GM19397 (cell line): ENCODE results near the gene ZNRF1.
"Not testable (repeated sequence)": the region's sequence is repeated elsewhere in the genome, so short reads cannot be mapped to it uniquely, and the experiment has no call there.

Experiments
- ATAC-seq: cut with Tn5 transposase; IDR thresholded peaks from one replicate; pipeline ENCODE4 v1.9.1; 2021; ENCODE audit warnings: mild to moderate bottlenecking, moderate library complexity; ENCODE audit not compliant: unreplicated experiment

ZNRF1 gene

DNA sequence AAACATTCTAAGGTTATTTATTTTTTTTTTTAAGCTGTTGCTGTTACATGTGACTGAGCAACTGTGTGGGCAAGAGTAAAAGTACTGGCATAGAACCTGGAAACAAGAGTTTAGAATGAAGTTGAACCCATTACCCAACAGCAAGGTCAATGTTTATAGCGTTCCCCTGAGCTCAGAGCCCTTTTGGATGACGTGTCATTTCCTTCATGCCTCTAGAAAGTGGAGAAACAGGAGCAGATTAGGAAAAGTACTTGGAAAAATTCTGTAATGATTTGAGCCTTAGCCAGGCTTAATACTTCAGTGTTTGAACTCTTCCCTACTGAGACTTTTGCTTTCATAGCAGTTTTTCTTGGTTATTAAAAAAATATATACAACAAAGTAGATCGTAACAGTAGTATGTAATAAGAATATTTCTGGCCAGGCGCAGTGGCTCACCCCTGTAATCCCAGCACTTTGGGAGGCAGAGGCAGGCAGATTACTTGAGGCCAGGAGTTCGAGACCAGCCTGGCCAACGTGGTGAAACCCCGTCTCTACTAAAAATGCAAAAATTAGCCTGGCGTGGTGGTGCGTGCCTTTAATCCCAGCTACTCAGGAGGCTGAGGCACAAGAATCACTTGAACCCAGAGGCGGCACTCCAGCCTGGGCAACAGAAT lies 27.5 kb downstream of the ZNRF1 start:
- not testable (repeated sequence) for ATAC-seq

- ATAC-seq: no peak
Observed at GRCh38 chr16:75026892-75027391, 28.1 kb downstream of the ZNRF1 start.

DNA sequence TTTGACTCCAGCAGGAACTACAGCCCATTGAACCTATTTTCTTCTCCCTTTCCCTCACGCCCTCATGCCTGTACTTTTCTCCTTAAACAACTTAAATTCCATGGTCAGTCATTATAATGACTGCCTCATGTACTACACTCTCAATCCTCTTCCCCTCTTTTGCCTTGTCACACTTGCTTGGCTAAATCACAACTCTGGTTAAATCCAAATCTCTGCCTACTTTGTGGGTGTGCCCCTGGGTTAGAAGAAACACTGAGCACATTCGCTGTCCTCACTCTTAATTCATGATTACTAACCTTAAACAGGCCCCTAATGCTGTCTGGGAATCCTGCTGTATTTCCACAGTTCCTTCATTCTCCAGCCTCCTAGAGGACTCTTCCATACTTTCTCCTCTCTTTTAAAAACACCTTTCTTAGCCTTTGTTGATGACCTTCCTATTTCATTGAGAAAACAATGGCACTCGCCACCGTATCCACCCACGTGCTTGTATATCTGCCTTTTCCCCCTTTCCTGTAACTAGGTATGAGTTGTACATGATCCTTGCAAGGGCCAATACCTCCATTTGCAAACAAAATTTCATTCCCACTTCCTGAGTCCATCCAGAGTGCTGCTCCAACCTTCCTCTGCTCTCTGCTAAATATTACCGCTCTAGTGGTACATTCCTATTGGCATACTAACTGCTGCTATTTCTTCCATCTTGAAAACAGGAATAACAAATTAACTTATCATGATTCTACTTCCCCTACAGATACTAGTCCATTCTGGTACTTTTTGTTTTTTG lies 28.9 kb downstream of the ZNRF1 start:
- no peak for ATAC-seq

- ATAC-seq: no peak
Observed at GRCh38 chr16:75028544-75029135, 29.8 kb downstream of the ZNRF1 start.

DNA sequence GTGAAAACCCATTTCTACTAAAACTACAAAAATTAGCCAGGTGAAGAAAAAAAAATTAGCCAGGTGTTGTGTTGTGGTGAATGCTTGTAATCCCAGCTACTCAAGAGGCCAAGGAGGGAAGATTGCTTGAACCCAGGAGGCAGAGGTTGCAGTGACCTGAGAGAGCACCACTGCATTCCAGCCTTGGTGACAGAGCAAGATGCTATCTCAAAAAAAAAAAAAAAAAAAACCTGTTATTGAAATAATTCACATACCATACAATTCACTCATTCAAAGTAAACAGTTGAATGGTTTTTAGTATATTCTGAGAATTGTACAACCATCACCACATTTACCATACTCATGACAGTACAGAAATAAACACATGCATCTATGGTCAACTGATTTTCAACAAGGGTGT lies 31.0 kb downstream of the ZNRF1 start:
- no peak for ATAC-seq

- no peak for ATAC-seq
Observed at GRCh38 chr16:75032655-75033054, 33.8 kb downstream of the ZNRF1 start.

- ATAC-seq: no peak
Observed at GRCh38 chr16:75035410-75035968, 36.7 kb downstream of the ZNRF1 start.

DNA sequence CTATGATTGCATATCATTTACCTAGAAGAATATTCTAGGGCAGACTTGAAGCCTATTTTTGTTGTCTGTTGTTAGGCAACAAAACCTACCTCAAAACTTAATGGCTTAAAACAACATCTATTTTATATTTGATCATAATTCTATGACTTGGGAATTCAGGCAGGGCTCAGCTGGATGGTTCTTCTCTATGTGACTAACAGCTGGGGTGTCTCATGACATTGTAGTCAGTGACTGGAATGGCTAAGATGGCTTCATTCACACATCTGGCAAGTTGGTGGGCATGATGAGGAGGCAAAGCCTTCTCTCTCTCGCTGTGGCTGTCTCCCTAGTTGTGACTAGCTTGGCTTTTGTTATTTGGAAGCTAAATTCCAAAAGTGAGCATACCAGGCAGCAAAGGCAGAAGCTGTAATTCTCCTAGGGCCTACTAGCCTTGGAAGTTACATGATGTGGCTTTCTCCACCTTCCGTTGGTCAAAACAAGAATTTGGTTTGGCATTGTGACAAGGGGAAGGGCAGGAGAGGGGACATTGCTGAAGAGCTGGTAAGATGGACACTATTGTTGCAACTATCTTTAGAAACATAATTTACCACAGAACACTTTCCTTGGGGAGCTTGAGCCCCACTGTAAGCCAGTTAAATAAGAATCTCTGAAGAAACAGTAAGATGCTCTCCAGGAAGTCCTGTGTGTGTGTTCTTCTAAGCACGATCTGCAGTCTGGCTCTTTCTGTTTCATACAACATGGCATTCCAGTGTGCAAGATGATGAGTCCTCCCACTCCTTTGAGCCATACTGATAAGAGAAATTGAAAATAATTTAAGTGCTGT lies 39.4 kb downstream of the ZNRF1 start:
- ATAC-seq: no peak

GRCh38 chr16:75039941-75040340 lies 41.1 kb downstream of the ZNRF1 start:
- ATAC-seq: no peak

DNA sequence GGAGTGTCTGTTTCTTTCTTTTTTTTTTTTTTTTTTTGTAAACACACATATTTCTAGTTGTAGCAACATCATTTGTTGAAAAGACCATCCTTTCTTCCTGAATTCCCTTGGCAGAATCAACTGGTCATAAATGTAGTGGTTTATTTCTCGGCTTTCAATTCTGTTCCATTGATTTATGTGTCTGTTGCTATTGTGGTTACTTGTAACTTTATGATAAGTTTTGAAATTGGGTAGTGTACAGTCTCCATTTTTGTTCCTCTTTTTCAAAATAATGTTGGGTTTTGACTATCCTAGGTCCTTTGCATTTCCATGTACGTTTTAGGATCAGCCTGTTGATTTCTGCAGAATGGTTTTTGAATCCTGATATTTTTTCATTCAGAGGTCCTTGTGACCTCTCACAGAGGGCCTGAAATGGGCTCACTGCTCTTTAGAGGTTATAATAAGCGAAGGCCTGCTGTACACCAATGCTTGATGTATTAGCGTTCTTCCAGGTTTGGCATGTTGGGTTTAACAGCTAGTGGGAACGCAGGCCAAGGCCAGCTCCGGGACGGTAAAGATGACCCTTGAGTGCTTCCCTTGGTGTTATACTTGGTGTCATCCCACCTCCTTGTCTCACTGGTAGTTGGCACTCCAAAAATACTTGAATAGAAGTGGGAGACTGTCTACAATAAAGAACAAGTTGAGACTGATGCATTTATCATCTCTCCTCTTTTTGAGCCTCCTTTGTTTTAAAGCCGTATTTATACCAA lies 43.8 kb downstream of the ZNRF1 start:
- ATAC-seq: no peak

- ATAC-seq: no peak
Observed at GRCh38 chr16:75043175-75043895, 44.5 kb downstream of the ZNRF1 start.

DNA sequence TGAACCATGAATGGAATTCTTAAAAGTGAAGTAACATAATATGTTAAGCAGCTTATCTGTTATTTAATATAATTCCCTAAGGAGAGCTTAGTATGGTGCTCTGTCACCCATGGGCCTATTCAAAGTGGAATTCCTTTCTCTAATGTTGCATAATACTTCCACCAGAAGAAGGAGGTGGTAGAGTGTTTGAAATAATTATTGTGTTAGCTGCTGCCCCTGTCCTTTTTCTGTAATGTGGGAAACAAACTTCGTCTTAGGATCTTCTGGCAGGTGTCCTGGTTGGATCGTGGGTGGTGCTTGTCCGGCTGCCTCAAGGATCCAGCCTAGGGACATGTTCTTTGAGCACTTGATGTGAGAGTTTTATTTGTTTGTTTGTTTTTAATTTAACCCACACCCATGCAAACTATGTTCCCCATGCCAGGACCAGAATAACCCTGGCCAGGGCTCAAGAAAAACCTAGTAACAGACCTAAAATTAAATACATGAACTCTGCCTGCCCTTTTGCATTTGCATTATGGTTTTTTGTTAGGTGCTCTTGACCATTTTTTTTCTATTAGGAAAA lies 46.1 kb downstream of the ZNRF1 start:
- no peak for ATAC-seq

- no peak for ATAC-seq
Observed at GRCh38 chr16:75045424-75045823, 46.6 kb downstream of the ZNRF1 start.

DNA sequence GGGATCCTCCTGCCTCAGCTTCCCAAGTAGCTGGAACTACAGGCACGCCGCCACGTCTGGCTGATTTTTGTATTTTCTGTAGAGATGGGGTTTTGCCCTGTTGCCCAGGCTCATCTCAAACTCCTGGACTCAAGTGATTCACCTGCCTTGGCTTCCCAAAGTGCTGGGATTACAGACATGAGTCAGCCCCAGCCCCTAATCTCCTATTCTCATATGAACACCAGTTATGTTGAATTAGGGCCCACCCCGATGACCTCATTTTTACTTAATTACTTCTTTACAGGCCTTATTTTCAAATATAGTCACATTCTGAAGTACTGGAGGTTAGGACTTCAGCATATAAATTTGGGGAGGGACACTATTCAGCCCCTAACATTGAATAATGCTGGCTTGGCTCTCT lies 49.2 kb downstream of the ZNRF1 start:
- no peak for ATAC-seq

GRCh38 chr16:75048530-75048929 lies 49.7 kb downstream of the ZNRF1 start:
- ATAC-seq: no peak

GRCh38 chr16:75052481-75053202 lies 53.8 kb downstream of the ZNRF1 start:
- ATAC-seq: no peak

DNA sequence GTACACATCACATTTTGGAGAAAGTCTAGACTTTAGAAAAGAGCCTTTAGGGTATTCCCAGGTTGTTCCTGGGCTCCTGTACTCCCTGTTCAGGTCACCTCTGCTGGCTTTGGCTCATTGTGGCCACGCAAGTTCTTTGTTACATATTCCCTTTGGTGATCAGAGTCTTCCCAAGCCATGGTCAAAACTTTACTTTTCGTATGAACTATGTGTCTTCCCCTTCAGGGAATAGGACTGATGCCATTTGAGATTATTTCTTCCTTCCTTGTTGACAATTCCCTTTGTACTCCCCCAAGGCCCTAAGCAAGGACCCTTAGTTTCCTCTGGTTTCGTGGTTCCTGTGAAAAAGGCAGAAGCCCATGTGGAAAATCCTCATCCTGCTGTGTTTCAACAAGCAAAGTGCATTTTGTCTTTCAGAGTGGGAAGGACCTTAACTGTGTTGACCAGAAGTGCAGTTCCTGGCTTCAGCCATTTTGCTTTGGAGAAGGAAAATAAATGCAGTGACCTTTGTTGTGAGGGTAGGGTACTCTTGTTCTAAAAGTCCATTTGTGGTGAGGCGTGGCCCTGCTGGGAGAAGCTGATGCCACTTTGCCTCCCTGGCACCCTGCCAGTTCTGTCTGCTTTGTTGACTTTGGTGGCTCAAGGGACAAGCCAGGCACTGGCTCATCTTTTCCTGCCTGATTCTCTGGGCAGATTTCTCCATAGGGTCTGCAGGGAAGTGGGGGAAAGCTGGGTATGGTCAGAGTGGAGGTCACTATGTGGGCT lies 55.1 kb downstream of the ZNRF1 start:
- ATAC-seq: no peak

- ATAC-seq: no peak
Observed at GRCh38 chr16:75054556-75054947, 55.7 kb downstream of the ZNRF1 start.
